HG03575 (cell line): Measurements from ENCODE around the gene COPRS.
"Not testable (repeated sequence)": the region's sequence is repeated elsewhere in the genome, so short reads cannot be mapped to it uniquely, and the experiment has no call there.

ENCODE experiments used
- ATAC-seq: cut with Tn5 transposase; IDR thresholded peaks from one replicate; pipeline ENCODE4 v1.9.1; 2021; ENCODE audit not compliant: unreplicated experiment, insufficient number of reproducible peaks, low FRiP score; ENCODE audit errors: extremely low read depth

COPRS gene

DNA sequence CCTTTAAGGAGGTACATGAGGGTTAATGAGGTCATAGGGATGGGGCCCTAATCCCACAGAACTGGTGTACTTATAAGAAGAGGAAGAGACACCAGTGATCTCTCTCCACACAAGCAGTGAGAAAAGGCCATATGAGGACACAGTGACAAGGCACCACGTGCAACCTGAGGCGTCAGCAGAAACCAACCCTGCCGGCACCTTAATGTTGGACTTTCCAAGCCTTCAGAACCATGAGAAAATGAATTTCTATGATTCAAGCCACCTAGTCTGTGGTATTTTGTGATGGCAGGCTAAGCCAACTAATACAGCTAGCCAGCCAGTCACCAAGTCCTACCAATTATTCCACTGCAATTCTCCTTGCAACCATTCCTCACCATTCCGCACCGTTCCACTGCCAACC is 39.5 kb downstream of the COPRS start:
- no peak for ATAC-seq

DNA sequence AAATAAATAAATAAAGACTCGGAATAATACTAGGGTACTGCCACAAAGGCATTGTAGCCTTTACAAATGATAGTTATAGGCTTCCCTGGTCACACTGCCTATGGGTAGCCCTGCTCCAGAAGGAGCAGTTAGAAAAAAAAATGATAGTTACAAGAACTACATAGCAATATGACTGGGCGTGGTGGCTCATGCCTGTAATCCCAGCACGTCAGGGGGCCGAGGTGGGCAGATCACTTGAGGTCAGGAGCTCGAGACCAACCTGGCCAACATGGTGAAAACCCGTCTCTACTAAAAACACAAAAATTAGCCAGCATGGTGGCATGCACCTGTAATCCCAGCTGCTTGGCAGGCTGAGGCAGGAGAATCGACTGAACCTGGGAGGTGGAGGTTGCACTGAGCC is 40.2 kb downstream of the COPRS start:
- not testable (repeated sequence) for ATAC-seq

GRCh38 chr17:31815212-31815730 is 43.8 kb downstream of the COPRS start:
- no peak for ATAC-seq

GRCh38 chr17:31811101-31811500 is 47.9 kb downstream of the COPRS start:
- no peak for ATAC-seq

- not testable (repeated sequence) for ATAC-seq
Observed at GRCh38 chr17:31809876-31810275, 49.2 kb downstream of the COPRS start.

DNA sequence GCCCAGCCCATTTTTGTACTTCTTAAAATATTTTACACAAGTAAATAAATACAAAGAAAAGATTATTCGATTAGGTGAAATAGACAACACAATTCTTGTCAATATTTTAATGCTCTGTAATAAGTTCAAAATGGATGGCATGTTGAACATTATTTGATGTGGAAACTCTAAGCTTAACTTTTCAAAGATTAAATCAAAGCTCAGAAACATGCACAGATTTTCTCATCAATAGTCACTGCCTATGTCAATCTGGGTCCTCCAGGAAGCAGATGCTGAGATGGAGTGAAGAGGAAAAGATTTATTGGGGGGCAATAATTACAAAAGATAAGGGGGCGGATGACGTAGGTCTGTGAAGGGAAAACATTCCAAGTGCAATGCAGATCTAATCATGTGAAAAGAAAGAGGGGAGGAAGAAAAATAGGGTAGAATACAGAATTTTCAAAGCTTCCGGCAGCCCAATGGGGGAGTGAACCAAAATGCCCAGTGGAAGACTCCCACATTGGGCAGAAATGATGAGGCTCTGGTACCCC is 50.5 kb downstream of the COPRS start:
- no peak for ATAC-seq

DNA sequence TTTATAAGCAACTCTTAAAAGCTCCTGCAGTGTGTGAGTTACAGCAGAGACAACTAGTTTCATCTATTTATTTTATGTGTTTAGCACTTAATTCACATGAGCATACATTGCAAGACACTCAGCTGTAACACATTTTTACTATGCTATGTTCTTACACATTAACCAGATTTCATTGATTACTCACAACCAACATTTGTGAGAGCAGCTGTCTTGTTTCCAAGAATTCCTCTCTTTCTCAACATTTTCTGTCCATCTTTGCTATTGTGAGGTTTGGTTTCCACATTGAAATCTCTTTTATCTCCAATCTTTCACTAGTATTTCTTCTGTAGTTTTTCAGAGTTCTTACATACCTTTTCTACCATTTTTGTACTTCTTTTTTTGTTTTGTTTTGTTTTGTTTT is 51.2 kb downstream of the COPRS start:
- ATAC-seq, result no peak

GRCh38 chr17:31806921-31807320 is 52.1 kb downstream of the COPRS start:
- no peak for ATAC-seq

DNA sequence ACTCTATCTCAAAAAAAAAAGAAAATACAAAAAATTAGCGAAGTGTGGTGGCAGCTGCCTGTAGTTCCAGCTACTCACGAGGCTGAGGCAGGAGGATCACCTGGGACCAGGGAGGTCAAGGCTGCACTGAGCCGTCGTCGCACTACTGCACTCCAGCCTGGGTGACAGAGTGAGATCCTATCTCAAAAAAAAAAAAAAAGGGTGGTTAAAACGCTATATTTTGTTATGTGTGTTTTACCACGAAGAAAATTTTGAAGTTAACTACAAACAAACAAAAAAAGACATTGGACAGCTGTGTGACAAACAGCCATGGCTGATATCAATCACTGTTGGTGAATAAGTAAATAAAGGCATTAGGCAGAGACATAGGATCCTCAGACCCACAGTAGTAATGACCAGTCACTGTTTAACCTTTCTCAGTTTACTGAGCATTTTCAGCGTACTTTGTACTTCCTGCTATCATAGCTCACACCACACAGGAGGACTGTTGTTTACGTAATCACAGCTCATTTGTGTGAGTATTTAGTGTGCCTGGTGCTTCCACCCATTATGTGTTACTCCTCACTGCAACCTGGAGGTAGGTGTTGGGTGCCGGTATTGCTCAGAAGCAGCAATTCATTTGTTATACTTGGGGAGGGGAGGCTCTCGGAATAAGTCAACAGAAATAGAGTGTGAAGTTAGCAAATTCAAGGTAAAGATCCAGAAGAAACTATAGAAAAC is 55.4 kb downstream of the COPRS start:
- ATAC-seq, result no peak

DNA sequence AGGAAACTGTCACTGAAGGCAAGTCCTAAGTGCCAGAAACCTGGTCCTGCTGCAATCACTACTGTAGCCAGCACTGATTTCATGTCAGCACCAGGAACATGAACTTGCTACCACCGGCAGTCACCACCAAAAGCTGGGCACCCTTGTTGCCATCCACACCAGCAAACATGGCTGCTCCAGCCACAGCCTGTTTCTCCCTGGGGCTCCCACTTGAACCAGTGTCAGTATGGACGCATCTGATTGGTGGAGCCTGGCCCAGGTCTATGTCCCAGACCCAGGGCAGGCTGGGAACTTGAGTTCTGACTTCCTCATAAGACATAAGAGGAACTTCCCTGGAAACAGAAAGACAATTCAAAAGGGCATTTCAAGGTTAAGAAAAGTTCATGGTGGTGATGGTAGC is 56.5 kb downstream of the COPRS start:
- no peak for ATAC-seq
